NT2/D1 (cell line): ENCODE measurements around the gene APBA2.

Experiments used
- DNase-seq: peaks from one replicate; pipeline ENCODE4 v3.0.0-alpha.2; 2011; ENCODE audit warnings: low read depth, low spot score
- H3K27me3 ChIP-seq: 2 replicates; pipeline ENCODE4 v1.6.0; 2011; ENCODE audit warnings: mild to moderate bottlenecking; ENCODE audit not compliant: insufficient read length, insufficient read depth
- H3K36me3 ChIP-seq: 2 replicates; pipeline ENCODE4 v1.6.1; 2011; ENCODE audit warnings: mild to moderate bottlenecking, low read length, mixed read lengths; ENCODE audit not compliant: insufficient read depth, insufficient read length
- H3K4me1 ChIP-seq: 2 replicates; pipeline ENCODE4 v1.5.1; 2011; ENCODE audit not compliant: insufficient read depth, insufficient read length
- H3K4me3 ChIP-seq: 2 replicates; pipeline ENCODE4 v1.5.1; 2011; ENCODE audit warnings: low read depth; ENCODE audit not compliant: insufficient read length
- H3K9ac ChIP-seq: 2 replicates; pipeline ENCODE4 v1.6.0; 2011; ENCODE audit warnings: low read depth; ENCODE audit not compliant: insufficient read length
- H3K9me3 ChIP-seq: 2 replicates; pipeline ENCODE4 v1.5.1; 2011; ENCODE audit warnings: mild to moderate bottlenecking, low read length; ENCODE audit not compliant: insufficient read depth
- SUZ12 ChIP-seq: IDR thresholded peaks from 2 replicates; pipeline ENCODE4 v1.6.1; 2011; ENCODE audit not compliant: insufficient read length, insufficient read depth; ENCODE audit errors: extremely low read depth
- YY1 ChIP-seq: IDR thresholded peaks from 2 replicates; pipeline ENCODE4 v1.6.1; 2011; ENCODE audit not compliant: insufficient read length, insufficient read depth
- ZNF274 ChIP-seq: IDR thresholded peaks from 2 replicates; pipeline ENCODE4 v1.6.1; 2011; ENCODE audit warnings: mild to moderate bottlenecking, low read depth, low read length

APBA2 gene

DNA sequence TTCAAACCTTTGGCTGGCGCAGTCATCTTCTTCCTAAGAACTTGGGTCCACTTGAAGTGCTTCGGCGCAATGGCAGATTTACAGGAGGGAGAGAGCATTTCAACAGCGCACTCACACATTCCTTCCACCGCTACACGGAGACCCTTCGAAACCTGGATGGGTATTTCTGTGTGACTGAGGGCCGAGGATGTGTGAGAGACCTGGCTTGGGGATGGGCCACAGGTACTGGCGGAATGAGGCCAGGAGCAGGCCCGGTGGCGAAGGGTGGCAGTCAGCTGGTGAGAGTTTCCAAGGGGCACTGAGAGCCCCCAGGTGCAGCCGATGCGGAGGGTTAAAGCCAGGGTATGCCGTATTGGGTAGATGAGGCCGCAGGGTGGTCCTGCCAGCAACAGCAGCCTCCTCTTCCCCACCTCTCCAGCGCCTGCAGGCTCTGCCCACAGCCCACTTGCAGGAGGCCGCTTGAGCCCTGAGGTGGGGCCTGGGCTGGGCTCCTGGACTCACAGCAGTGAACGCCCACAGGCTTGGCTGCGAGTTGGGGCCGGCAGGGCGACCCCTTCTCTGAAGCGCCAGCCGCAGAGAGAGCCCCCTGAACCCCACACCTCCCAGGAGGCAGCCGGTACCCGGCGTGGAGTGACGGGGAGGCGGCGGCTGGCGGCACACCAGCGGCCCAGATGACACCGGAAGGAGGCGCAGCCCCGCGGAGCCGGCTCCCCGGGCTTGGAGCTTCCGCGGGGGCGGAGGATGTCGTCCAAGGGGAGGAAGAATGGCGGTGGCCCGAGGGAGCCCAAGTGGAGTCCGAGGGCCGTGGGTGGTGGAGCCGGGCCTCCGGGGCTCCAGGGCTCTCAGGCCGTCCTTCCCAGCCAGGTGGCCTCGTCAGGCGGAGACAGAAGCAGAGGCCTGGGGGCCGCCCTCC, 217.4 kb downstream of the APBA2 start:
- no peak for TF ChIP-seq YY1
- TF ChIP-seq SUZ12 = no peak
- TF ChIP-seq ZNF274 = no peak
- H3K4me3 ChIP-seq = peak overlapping the region; percentile 8
- peak overlapping the region; percentile 61 for H3K9ac ChIP-seq
- DNase-seq = no peak
- no peaks in the 10 kb centered on the region for H3K9me3 ChIP-seq
- H3K4me1 ChIP-seq = peaks cover 11% of the 10 kb centered on the region
- peaks cover 7% of the 10 kb centered on the region for H3K36me3 ChIP-seq
- no peaks in the 10 kb centered on the region for H3K27me3 ChIP-seq

- no peak overlapping the region for H3K4me3 ChIP-seq
- peak; percentile 60 for DNase-seq
Measured at GRCh38 chr15:29103824-29104565, 218.2 kb downstream of the APBA2 start.

DNA sequence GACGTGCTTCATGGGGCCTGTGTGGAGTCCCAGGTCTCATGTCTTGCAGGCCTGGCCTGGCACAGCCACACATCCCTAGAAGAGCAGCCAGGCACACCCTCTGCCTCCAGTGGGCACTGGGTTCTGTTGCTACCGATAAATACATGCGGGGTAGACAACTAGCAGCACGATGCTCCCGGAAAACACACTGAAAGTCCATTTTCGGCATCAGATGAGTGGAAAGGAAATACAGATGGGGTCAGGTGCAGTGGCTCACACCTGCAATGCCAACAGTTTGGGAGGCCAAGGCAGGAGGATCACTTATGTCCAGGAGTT, 218.7 kb downstream of the APBA2 start:
- peaks cover 15% of the 10 kb centered on the region for H3K4me1 ChIP-seq
- H3K4me3 ChIP-seq = no peak overlapping the region
- TF ChIP-seq ZNF274 (no peak), SUZ12 (no peak), YY1 (no peak)
- peaks cover 4% of the 10 kb centered on the region for H3K36me3 ChIP-seq
- H3K9ac ChIP-seq = peak overlapping the region; percentile 3
- no peaks in the 10 kb centered on the region for H3K9me3 ChIP-seq
- DNase-seq = no peak
- no peaks in the 10 kb centered on the region for H3K27me3 ChIP-seq

More at GRCh38 chr15:29103824-29104565, 218.2 kb downstream of the APBA2 start:
- H3K9me3 ChIP-seq = no peaks in the 10 kb centered on the region
- peaks cover 15% of the 10 kb centered on the region for H3K4me1 ChIP-seq
- peaks cover 4% of the 10 kb centered on the region for H3K36me3 ChIP-seq
- no peaks in the 10 kb centered on the region for H3K27me3 ChIP-seq
- H3K9ac ChIP-seq = peak overlapping the region; percentile 61
- no peak for TF ChIP-seq YY1
- TF ChIP-seq SUZ12 = no peak
- no peak for TF ChIP-seq ZNF274

DNA sequence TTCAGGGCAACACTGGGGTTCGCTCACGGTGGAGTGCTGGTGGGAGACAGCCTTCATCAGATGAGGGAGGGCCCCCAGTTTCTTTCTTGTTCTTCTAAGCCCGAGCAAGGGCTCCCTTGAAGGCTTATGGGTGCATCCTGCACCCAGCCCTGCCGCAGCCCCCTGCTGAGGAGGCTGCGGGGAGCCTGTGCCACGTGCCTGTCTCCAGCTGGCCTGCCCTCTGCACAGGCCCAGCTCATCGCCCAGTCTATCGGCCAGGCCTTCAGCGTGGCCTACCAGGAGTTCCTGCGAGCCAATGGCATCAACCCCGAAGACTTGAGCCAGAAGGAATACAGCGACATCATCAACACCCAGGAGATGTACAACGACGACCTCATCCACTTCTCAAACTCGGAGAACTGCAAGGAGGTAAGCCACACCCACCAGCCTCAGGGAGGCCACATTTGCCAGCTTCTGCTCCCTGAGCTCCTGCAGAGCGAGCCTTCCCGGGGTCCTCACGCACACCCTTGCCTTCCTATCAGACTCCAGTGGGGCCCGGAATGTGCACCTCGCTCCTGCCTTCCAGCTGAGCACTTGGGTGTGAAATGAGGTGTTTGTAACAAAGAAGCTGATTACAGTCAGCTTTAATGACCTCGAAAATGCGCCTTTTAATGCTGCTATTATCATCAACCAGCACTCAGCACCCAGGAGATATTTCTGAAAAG, 219.5 kb downstream of the APBA2 start:
- H3K9me3 ChIP-seq = no peaks in the 10 kb centered on the region
- DNase-seq = no peak
- no peaks in the 10 kb centered on the region for H3K27me3 ChIP-seq
- TF ChIP-seq YY1 = no peak
- TF ChIP-seq ZNF274 = no peak
- TF ChIP-seq SUZ12 = no peak
- peaks cover 4% of the 10 kb centered on the region for H3K36me3 ChIP-seq
- no peak overlapping the region for H3K4me3 ChIP-seq
- peaks cover 15% of the 10 kb centered on the region for H3K4me1 ChIP-seq
- H3K9ac ChIP-seq = no peak overlapping the region

DNA sequence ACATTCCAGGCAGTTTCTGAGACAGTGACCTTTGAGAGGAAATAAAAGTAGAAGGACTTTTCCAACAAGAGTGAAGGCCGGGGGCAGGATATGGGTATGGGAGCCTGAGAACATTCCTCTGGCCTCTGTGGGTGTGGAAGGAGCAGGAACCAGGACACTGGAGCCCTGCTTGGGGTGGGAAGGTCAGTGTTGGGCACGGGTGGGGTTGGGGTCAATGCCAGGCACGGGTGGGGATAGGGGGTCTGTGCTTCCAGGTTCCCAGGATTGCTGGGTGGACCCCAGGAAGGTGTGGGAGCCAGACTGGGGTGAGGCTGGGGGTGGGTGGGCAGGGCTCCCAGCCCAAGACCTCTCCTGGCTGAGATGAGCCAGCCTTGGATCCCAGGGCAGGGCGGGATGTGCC, 220.3 kb downstream of the APBA2 start:
- Histone ChIP-seq H3K9ac (no peak overlapping the region), H3K36me3 (peaks cover 4% of the 10 kb centered on the region), H3K9me3 (no peaks in the 10 kb centered on the region), H3K4me1 (peaks cover 15% of the 10 kb centered on the region), H3K4me3 (no peak overlapping the region), H3K27me3 (no peaks in the 10 kb centered on the region)
- TF ChIP-seq ZNF274 (no peak), YY1 (no peak), SUZ12 (no peak)
- DNase-seq = no peak

- H3K36me3 ChIP-seq = peaks cover under 1% of the 10 kb centered on the region
- H3K9me3 ChIP-seq = no peaks in the 10 kb centered on the region
- H3K4me1 ChIP-seq = peaks cover 13% of the 10 kb centered on the region
- H3K27me3 ChIP-seq = no peaks in the 10 kb centered on the region
- no peak overlapping the region for H3K4me3 ChIP-seq
- no peak for DNase-seq
- TF ChIP-seq YY1 = no peak
- no peak for TF ChIP-seq ZNF274
- no peak for TF ChIP-seq SUZ12
- H3K9ac ChIP-seq = no peak overlapping the region
Measured at GRCh38 chr15:29106551-29107290, 220.9 kb downstream of the APBA2 start.
